Vagina (tissue), 2 donors: Measurements from ENCODE around the gene CEP85L.

ENCODE experiments used
- POLR2A ChIP-seq, 2 donors: fragments of 450-650 bp; IDR thresholded peaks; one replicate each; pipeline ENCODE4 v1.6.1; 2017; ENCODE audit warnings: antibody characterized with exemption in 2 of 2, mild to moderate bottlenecking in 2 of 2, moderate library complexity in 2 of 2
- POLR2AphosphoS5 ChIP-seq, 2 donors: sonication (generic); formaldehyde crosslinking; IDR thresholded peaks; one replicate each; pipeline ENCODE4 v1.9.0; 2017; ENCODE audit warnings: antibody characterized with exemption in 2 of 2, mild to moderate bottlenecking in 2 of 2, low read depth in 1 of 2; ENCODE audit not compliant: insufficient read depth in 1 of 2
- TF ChIP-seq, protein P1 (sequence below), 3 experiments: fragments of 450-650 bp in 2 of 3; fragments of 200-600 bp in 1 of 3; sonication (generic) in 1 of 3; IDR thresholded peaks; one replicate each; pipeline ENCODE4 v1.5.1; 2017 to 2019; ENCODE audit warnings: antibody characterized with exemption in 3 of 3, mild to moderate bottlenecking in 2 of 3, moderate library complexity in 2 of 3

DNA sequence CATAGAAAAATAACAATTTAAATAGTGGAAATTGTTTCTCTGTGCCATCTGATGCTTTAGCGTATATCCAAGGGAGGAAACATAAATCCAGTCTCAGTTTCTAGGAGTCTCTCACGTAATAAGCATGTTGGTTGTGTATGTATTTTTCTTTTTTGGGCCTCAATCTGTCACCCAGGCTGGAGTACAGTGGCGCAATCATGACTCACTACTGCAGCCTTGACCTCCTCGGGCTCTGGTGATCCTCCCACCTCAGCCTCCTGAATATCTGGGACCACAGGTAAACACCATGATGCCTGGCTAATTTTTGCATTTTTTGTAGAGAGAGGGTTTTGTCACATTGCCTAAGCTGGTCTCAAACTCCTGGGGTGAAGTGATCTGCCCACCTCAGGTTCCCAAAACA lies 181.9 kb downstream of the CEP85L start:
- TF ChIP-seq, protein P1, sequence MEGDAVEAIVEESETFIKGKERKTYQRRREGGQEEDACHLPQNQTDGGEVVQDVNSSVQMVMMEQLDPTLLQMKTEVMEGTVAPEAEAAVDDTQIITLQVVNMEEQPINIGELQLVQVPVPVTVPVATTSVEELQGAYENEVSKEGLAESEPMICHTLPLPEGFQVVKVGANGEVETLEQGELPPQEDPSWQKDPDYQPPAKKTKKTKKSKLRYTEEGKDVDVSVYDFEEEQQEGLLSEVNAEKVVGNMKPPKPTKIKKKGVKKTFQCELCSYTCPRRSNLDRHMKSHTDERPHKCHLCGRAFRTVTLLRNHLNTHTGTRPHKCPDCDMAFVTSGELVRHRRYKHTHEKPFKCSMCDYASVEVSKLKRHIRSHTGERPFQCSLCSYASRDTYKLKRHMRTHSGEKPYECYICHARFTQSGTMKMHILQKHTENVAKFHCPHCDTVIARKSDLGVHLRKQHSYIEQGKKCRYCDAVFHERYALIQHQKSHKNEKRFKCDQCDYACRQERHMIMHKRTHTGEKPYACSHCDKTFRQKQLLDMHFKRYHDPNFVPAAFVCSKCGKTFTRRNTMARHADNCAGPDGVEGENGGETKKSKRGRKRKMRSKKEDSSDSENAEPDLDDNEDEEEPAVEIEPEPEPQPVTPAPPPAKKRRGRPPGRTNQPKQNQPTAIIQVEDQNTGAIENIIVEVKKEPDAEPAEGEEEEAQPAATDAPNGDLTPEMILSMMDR (IDR thresholded peaks at IDR 0.05) = no peak
- TF ChIP-seq POLR2AphosphoS5 (IDR thresholded peaks at IDR 0.05; ENCODE audit: insufficient read depth in 1 of 2, low read depth in 1 of 2) (no peak), POLR2A (IDR thresholded peaks at IDR 0.05) (no peak)
